ENCODE results near the gene TLL1.

TLL1 gene

DNA sequence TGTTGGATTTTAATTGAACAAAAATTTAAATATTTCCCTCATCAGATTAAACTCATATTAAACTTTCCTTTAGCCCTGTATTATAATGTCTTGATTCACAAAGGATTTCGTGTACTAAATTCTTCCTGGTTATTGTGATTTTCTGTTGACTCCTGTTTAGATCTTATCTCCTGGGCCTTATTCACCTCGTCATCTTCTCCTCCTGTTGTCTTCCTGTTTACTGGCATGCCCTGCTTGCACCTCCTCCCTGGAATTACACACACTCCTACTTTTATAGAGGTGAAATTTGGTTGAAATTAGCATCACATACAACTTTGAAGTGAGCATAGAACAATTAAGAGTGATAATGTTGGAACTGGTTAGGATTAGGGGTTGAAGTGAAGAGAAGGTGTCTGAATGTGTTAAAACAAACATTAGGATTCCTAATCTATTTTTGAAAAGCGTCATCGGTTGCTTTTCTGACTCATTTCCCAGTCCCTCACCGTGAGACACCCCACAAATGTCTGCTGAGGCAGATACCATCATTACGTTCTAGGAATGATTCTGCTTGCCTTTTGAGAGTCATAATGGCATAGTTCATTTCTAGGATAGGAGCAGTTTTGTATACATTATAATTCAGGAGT lies 32.5 kb downstream of the TLL1 start:
- no peak overlapping the region for H3K4me2 ChIP-seq (ENCODE audit: low read length)
- no peaks in the 10 kb centered on the region for H3K9me2 ChIP-seq (replicated peaks; ENCODE audit: control insufficient read depth, low read length)
- no peaks in the 10 kb centered on the region for H3K27me3 ChIP-seq (ENCODE audit: control insufficient read depth, low read length)
- no peaks in the 10 kb centered on the region for H4K20me1 ChIP-seq (ENCODE audit: control insufficient read depth, insufficient read depth, low read depth, low read length)
- H3K4me3 ChIP-seq (ENCODE audit: low read length), result no peak overlapping the region
- H3K27ac ChIP-seq (ENCODE audit: low read depth, low read length), result no peak overlapping the region
- H3K9me3 ChIP-seq (ENCODE audit: control insufficient read depth, insufficient read depth, low read length), result no peaks in the 10 kb centered on the region
- no peaks in the 10 kb centered on the region for H3F3A ChIP-seq (ENCODE audit: control insufficient read depth, insufficient read depth)
- TF ChIP-seq CTCF (IDR thresholded peaks at IDR 0.05; ENCODE audit: low read depth, low read length, poor library complexity, severe bottlenecking) (no peak), EZH2phosphoT487 (IDR thresholded peaks at IDR 0.05; ENCODE audit: borderline replicate concordance, low read length) (no peak)
- H3K79me2 ChIP-seq (ENCODE audit: control insufficient read depth, low read length), result no peaks in the 10 kb centered on the region
- no peaks in the 10 kb centered on the region for H3K4me1 ChIP-seq (ENCODE audit: control insufficient read depth, low read length)
- H3K36me3 ChIP-seq (ENCODE audit: control insufficient read depth, low read length), result no peaks in the 10 kb centered on the region

DNA sequence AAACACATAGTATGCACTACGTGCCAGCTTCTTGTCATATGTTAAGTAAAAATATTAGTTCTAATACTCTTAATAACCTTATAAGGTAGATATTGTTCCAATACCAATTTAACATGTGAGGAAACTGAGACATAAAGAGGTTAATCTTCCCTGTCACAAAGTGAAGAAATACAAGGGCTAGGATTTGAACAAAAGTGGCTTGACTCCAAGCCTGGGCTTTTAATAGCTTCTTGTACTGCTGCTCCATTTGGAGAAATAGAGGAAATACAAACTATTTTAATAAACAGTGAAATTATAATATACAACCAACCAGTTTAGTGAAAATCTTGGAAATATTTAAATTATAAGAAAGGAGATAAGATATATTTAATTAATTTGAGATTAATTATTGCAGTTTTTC lies 33.2 kb downstream of the TLL1 start:
- no peaks in the 10 kb centered on the region for H3K79me2 ChIP-seq (ENCODE audit: control insufficient read depth, low read length)
- H3K9me3 ChIP-seq (ENCODE audit: control insufficient read depth, insufficient read depth, low read length), result no peaks in the 10 kb centered on the region
- no peaks in the 10 kb centered on the region for H3F3A ChIP-seq (ENCODE audit: control insufficient read depth, insufficient read depth)
- H3K4me2 ChIP-seq (ENCODE audit: low read length), result no peak overlapping the region
- TF ChIP-seq CTCF (IDR thresholded peaks at IDR 0.05; ENCODE audit: low read depth, low read length, poor library complexity, severe bottlenecking) (no peak), EZH2phosphoT487 (IDR thresholded peaks at IDR 0.05; ENCODE audit: borderline replicate concordance, low read length) (no peak)
- H3K4me1 ChIP-seq (ENCODE audit: control insufficient read depth, low read length), result no peaks in the 10 kb centered on the region
- H3K27me3 ChIP-seq (ENCODE audit: control insufficient read depth, low read length), result no peaks in the 10 kb centered on the region
- no peaks in the 10 kb centered on the region for H3K36me3 ChIP-seq (ENCODE audit: control insufficient read depth, low read length)
- no peak overlapping the region for H3K27ac ChIP-seq (ENCODE audit: low read depth, low read length)
- H4K20me1 ChIP-seq (ENCODE audit: control insufficient read depth, insufficient read depth, low read depth, low read length), result no peaks in the 10 kb centered on the region
- no peak overlapping the region for H3K4me3 ChIP-seq (ENCODE audit: low read length)
- no peaks in the 10 kb centered on the region for H3K9me2 ChIP-seq (replicated peaks; ENCODE audit: control insufficient read depth, low read length)

DNA sequence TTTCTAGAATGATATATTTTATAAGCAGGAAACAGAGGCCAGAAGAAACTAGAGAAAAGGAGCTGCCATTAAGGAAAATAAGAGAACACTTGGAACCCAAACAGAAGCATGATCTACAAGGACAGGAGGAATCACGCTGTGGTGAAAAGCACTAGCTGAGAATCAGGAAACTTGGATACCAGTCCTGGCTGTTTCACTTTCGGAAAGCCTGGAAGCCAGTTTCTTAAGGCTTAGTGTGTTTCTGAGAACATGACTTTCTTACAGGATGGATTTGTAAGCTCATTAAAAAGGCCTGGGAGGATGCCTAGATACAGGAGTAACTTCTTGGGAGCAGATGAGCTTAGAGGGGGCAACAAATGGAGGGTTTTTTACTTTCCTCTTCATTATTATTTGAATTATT lies 36.9 kb downstream of the TLL1 start:
- Histone ChIP-seq H3K27ac (ENCODE audit: low read depth, low read length) (no peak overlapping the region), H3K9me3 (ENCODE audit: control insufficient read depth, insufficient read depth, low read length) (no peaks in the 10 kb centered on the region), H3K27me3 (ENCODE audit: control insufficient read depth, low read length) (no peaks in the 10 kb centered on the region), H3K4me2 (ENCODE audit: low read length) (no peak overlapping the region), H4K20me1 (ENCODE audit: control insufficient read depth, insufficient read depth, low read depth, low read length) (no peaks in the 10 kb centered on the region), H3K36me3 (ENCODE audit: control insufficient read depth, low read length) (no peaks in the 10 kb centered on the region), H3K9me2 (replicated peaks; ENCODE audit: control insufficient read depth, low read length) (no peaks in the 10 kb centered on the region), H3K79me2 (ENCODE audit: control insufficient read depth, low read length) (no peaks in the 10 kb centered on the region), H3K4me1 (ENCODE audit: control insufficient read depth, low read length) (no peaks in the 10 kb centered on the region), H3F3A (ENCODE audit: control insufficient read depth, insufficient read depth) (no peaks in the 10 kb centered on the region), H3K4me3 (ENCODE audit: low read length) (no peak overlapping the region)
- TF ChIP-seq CTCF (IDR thresholded peaks at IDR 0.05; ENCODE audit: low read depth, low read length, poor library complexity, severe bottlenecking), result no peak
- TF ChIP-seq EZH2phosphoT487 (IDR thresholded peaks at IDR 0.05; ENCODE audit: borderline replicate concordance, low read length), result no peak
